GM18519 (cell line): ENCODE results near the gene GMPR2.
"Not testable (repeated sequence)": the region's sequence is repeated elsewhere in the genome, so short reads cannot be mapped to it uniquely, and the experiment has no call there.

Experiments used
- ATAC-seq: cut with Tn5 transposase; IDR thresholded peaks from one replicate; pipeline ENCODE4 v1.9.1; 2021; ENCODE audit warnings: mild to moderate bottlenecking, moderate library complexity; ENCODE audit not compliant: unreplicated experiment, low FRiP score

Gene GMPR2

DNA sequence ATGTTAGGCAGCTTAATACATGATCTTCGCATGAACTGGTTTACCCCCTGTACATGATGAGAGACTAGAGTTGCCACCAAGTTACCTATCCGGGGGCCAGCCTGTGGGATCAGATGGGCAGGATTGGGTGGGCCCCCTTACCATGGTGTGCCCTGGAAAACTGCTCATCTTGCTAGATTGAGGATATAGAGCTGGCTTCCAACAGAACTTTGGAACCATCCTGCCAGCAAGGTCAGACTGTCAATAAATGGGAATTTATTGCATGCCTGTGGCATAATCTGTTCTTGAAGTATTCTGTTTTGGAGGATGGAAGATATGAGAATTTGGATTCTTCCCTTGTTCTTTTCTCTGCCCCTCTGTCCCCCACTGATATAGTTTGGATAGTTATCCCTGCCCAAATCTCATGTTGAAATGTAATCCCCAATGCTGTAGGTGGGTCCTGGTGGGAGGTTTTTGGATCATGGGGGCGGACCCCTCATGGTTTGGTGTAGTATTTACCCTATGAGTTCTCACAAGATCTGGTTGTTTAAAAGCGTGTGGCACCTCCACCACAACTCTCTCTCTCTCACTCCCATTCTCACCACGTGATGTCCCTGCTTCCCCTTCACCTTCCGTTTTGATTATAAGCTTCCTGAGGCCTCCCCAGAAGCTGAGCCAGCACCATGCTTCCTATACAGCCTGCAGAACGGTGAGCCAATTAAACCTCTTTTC is 33.8 kb upstream of the GMPR2 start:
- no peak for ATAC-seq

DNA sequence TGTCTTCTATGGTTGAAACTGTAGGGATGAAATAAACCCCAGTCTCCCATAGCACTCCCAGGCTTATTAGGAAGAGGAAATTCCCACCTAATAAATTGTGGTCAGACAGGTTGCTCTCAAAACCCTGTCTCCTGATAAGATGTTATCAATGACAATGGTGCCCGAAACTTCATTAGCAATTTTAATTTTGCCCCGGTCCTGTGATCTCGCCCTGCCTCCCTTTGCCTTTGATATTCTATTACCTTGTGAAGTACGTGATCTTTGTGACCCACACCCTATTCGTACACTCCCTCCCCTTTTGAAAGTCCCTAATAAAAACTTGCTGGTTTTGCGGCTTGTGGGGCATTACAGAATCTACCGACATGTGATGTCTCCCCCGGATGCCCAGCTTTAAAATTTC is 30.2 kb upstream of the GMPR2 start:
- not testable (repeated sequence) for ATAC-seq

DNA sequence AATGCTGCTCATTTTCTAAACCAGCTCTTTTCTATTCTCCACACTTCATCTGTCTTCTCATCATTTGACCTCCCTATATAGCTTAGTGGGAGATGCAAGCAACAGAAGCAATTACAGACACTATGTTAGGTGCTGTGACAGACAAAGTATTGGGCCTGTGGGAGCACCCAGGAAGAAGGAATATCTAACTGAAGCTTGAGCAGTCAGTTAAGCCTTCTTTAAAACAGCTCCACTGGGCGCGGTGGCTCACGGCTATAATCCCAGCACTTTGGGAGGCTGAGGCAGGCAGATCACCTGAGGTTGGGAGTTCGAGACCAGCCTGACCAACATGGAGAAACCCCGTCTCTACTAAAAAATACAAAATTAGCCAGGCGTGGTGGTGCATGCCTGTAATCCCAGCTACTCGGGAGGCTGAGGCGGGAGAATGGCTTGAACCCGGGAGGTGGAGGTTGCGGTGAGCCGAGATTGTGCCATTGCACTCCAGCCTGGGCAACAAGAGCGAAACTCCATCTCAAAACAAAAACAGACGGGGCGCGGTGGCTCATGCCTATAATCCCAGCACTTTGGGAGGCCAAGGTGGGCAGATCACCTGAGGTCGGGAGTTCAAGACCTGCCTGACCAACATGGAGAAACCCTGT is 29.4 kb upstream of the GMPR2 start:
- ATAC-seq, result not testable (repeated sequence)

DNA sequence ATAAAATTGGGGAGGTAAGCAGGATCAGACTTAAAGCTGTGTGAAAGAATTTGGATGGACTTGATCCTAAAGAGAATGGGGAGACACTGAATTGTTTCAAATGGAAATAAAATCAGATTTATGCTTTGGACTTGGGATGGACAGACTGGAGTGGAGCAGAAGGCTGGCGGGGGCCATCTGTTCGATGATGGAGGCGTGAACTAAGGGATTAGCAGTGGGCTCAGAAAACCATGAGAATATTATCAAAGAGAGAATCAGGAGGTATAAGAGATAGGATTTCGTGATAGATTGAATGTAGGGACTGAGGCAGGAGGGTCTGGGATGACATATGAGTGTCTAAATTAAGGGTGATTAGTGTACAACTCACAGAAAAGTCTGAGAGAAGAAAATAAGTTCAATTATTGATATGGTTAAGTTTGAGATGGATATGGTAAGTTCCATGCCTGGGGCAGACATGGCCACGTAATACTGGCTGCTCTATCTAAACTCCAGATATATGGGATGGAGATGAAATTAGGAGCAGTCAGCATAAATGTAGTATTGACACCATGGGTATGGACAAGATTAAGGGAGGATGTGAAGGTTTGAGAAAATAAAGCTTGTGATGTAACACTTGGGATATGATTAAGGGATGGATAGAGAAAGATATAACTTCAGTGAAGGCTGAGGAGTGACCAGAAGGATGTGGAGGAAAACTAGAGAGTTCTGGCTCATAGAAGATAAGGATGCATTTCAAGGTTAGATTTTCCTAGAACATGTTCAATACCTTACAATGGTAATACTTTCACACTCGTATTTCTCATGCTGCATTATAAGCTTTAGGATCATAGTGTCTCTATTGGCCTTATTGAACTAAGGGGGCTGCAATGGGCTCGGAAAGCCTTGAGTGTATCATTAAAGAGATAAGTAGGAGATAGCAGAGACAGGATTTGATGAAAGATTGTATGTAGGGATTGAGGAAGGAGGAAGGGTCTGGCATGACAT is 28.3 kb upstream of the GMPR2 start:
- ATAC-seq, result no peak

DNA sequence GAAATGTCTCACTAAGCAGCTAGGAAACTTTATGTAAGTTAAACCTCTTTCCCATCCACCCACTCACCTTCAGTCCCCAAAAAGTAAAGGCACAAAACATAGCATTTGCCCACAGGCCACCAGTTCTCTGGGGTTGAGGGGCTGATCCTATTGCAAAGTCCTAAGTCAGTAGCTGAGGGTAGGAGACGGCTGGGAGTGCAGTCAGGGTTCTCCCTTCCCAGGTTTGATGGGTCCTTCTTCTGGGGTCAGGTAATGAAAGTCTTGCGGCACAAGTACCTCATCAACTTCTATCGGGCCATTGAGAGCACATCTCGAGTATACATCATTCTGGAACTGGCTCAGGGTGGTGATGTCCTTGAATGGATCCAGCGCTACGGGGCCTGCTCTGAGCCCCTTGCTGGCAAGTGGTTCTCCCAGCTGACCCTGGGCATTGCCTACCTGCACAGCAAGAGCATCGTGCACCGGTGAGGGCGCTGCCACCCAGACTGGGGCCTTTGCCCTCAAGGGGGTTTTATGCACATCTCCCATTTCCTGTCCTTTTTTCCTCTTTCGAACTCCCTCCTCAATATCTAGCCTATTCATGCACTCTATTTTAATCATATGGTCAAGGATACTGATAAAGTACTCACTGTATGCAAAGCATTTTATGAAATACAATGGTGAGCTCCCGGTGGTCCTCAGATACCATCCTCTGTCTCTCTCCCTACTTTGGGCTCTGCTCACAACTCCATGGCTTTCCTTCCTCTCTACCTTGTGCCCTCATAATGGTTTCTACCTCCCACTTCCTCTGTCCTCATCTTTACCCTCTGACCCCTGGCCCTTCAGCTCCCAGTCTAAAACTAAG is 26.2 kb upstream of the GMPR2 start:
- ATAC-seq, result no peak

DNA sequence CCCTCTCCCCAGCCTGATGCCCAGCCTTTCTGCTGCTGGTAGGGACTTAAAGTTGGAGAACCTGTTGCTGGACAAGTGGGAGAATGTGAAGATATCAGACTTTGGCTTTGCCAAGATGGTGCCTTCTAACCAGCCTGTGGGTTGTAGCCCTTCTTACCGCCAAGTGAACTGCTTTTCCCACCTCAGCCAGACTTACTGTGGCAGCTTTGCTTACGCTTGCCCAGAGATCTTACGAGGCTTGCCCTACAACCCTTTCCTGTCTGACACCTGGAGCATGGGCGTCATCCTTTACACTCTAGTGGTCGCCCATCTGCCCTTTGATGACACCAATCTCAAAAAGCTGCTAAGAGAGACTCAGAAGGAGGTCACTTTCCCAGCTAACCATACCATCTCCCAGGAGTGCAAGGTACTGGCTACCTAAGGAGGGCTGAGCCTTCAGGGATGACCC is 25.6 kb upstream of the GMPR2 start:
- ATAC-seq, result no peak

DNA sequence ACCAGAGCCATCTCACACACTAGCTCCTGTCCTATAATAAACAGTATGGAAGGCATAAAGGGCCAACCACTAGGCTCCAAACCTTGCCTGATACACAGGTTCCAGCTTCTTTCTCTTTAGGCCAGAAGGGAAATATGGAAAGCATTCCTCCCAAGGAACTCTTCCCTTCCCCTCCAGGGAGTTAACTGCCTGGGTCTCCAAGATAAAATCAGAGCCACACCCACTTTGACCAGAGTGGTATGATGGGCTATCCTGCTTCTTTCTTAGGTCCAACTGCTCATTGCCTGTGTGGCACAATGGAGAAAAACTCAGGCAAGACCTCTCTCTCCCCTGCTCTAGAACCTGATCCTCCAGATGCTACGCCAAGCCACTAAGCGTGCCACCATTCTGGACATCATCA is 25.1 kb upstream of the GMPR2 start:
- no peak for ATAC-seq

DNA sequence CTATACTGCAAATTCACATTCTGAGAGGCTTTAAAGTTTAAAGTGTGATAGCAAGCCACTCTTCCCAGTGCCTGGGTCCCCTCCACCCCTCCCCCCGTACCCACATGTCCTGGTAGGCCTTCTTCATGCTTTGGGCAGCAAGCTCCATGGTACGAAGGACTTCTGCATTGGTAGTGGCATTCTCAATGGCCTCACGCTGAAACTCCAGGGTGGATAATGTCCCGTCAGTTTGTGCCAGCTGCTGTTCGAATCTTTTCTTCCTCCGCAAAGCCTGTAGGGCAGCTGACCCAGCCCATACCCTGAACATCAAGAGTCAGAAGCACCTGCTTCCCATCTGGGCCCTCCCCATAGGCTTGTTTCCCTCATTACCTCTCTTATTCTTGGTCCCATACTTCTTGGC is 21.4 kb upstream of the GMPR2 start:
- no peak for ATAC-seq

DNA sequence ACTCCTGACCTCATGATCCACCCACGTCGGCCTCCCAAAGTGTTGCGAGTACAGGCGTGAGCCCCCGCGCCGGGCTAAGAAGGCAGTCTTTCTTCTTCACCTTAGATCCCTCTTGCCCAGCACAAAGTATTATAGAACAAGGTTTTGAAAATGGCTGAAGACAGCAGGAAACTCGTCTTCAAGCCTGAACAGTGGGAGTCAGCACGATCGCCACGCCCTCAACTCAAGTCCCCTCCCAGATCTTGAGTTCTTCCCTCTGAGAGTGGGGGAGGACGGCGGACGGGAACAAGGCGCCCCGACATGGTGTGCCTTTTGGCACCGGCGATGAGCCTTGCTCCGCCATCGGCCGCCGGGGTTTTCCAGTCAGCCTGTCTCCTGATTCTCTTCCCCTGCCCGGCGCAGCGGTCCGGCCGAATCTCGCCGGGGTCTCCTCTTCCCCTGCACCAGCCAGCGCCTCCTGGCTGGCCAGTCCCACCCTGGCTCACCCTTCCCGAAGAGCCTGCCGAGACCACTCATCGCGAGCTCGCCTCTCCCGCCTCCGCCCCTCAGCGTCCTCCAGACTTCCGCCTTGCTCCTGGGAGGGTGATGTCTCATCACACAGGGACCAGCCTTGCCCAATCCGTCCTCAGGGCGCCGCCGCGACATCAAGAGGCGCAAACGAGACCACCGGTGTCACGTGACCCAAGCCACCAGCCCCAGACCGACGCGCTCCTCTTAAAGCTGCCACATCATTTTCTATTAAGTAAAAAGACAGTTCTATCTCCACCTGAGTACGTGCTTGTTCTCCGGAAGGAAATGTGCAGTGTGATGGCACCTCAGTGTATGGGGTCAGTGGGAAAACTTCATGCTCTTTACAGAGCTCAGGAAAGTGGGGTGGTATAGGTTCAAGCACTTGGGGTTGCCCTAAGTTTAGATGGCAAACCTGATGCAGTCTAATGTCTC is 19.5 kb upstream of the GMPR2 start, which contains the start of gene CHMP4A:
Gene CHMP4A (minus strand): TSS at position 565 of the 942 bp plus-strand sequence. CDS start 49 bp downstream, at position 516.
- ATAC-seq, result peak; percentile 61

DNA sequence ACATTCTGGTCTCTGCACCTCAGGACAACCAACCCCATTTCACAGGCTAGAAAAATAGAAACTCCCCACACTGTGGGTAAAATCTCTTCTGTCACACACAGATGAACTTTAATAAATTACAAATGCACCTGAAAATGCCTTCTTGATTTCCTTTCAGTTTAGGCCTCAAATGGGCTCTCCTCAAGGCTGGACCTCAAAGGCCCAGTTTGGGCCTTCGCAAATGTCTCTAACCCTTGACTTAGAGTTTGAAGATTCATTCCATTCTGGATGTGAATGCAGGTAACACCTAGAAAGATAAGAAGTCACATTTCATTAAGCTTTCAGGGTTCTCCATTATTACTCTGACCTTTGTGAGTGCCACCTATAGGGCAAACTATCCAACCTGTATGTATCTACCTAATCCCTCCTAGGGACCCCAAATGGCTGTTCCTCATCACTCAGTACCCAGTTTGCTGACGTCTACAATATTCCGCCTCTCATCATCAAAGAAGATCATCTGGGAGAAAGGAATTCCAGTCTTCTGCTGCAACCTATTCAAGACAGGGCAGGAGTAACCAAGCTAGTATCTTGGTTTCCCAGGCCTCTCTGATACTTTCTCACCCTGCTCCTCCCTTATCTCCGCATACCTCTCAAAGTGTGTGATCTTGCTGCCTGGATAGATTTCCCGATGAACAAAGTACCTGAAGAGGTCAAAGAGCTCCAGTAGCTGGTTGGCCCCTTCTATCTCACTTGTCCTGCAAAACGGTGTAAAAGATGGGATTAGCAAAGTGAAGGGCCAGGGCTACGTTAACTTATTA is 18.7 kb upstream of the GMPR2 start:
- no peak for ATAC-seq

DNA sequence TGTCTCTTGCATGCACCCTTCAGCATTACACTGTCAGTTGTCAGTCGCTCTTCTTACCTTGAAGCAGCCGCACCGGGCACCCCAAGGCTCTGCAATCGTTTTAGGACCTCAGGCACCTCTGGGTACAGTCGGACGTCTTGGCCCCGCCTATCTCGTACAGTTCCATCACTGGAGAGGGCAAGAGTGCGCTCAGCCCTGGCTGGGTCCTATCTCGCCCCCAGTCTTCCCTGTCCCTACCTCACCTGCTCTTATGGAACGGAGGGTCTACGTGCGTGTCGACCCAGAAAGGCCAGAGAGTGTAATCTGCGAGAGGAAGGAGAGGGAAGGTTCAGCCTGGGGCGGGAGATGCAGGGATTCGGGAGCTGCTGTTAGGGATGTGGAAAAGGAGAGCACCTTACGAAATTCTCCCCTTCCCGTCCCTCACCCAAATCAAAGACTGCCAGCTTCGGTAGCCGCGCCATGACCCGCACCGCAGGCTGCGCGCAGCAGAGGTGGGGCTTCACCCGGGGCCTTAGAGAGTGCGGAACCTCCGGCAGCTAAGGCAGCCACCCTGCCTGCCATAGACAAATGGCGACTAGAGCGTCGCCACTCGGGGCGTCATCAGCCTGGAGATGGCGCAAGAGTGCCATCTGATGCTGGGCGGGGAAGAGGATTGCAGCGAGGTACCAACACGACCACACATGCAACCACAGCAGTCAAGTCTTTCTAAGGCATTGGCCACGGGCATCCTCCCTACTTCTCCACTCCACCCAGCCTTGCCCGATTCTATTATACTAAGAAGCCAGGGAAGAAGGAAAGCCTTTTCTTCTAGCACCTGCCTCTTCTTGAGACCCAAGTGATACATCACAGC is 17.0 kb upstream of the GMPR2 start, which contains the start of gene MDP1:
Gene MDP1 (minus strand): TSS at position 572 of the 850 bp plus-strand sequence. CDS start 111 bp downstream, at position 461.
- peak; percentile 51 for ATAC-seq

DNA sequence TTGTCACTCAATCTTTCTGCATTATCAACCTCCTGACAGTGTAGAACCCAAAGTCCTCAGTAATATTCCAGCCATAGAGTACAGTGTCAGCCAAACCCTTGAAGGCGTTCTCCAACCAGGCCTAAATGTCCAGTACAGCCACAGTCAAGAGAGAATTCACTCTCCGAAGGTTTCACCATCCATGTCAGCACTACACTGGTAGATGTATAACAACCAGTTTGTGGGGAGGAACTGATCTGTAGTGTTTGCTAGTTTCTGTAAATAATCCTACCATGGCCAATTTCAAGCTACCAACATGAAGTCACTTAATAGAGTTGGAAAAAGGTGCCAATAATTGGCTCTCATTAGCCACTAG is 16.4 kb upstream of the GMPR2 start:
- ATAC-seq, result no peak

DNA sequence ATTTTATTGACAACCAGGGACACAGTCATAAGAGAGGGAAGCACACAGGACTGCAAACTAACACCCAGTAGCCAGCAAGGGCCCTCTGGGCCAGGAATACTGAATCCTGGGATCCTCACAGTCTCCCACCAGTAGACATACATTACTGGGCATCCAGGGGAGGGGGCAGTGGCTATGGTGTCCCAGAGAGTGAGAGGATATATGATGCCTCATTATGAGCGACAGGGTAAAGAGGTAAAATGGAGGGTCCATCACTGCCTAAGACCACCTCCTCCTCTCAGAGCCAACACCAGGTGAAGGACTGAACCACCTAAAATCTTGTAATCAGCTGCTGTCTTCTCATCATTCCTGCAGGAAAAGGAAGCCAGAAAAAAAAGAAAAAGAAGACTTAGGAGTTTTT is 15.9 kb upstream of the GMPR2 start:
- not testable (repeated sequence) for ATAC-seq

DNA sequence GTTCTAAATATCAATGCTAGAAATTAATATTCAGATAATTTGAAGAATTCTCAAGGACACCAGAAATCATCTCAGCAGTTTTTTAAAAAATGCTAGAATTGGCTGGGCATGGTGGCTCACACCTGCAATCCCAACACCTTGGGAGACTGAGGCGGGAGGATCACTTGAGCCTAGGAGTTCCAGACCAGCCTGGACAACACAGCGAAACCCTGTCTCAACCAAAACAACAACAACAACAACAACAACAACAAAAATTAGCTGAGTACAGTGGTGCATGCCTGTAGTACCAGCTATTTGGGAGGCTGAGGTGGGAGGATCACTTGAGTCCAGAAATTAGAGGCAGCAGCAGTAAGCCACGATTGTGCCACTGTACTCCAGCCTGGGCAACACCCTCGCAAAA is 13.6 kb upstream of the GMPR2 start:
- no peak for ATAC-seq

DNA sequence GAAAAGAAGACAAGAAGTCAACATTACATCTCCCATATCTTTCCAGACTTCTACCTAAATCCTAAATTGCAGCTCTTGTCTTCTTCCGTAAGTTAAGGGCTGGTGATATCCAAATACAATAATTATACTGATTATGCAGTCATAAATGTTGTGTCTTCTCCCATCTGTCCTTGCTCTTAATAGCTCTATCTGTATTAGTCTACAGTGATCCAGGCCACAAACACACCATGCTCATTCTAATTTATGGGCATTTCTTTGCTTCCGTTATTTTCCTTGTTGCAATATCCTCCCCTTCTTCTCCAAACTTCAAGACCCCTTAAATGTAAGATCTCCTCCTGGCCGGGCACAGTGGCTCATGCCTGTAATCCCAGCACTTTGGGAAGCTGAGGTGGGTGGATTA is 13.2 kb upstream of the GMPR2 start:
- ATAC-seq, result no peak

DNA sequence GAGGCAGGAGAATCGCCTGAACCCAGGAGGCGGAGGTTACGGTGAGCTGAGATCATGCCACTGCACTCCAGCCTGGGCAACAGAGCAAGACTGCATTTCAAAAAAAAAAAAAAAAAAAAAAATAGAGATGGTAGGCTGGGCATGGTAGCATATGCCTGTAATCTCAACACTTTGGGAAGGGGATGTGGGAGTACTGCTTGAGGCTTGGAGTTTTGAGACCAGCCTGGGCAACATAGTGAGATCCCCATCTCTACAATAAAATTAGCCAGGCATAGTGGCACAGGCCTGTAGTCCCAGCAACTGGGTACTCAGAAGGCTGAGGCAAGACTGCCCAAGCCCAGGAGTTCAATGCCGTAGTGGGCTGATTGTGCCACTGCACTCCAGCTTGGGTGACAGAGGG is 9.7 kb upstream of the GMPR2 start:
- not testable (repeated sequence) for ATAC-seq

DNA sequence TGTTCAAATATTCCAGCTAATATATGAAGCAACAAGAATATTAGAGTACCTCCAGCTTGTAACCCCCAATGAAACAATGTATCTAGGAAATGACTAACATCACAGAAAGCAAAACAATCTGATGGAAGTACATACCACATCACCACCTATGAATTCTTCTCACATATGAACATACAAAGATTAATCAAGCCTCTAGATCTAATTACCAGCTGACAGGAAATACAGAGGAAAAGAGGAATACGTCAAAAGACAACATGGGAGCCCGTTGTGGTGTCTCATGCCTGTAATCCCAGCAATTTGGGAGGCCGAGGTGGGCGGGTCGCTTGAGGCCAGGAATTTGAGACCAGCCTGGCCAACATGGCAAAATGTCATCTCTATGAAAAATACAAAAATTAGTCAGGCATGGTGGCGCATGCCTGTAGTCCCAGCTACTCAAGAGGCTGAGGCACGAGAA is 8.1 kb upstream of the GMPR2 start:
- no peak for ATAC-seq
